ENCODE results near the gene CBLN3. TPM values are rescaled to one million over a fixed set of nuclear protein-coding genes. Genes with fewer than 3 reads are reported as not detected.

CBLN3 gene
- total RNA-seq, 1 experiment from 2014 or later, result 3.4 TPM

- no peaks in the 10 kb centered on the region for H3K9me3 ChIP-seq (ENCODE audit: low read length)
- POLR2A ChIA-PET (ENCODE audit: unreplicated experiment), result no interaction called here
- TF ChIP-seq EZH2phosphoT487 (IDR thresholded peaks at IDR 0.05; ENCODE audit: borderline replicate concordance, low read length) (no peak), CTCF (conservative IDR thresholded peaks at IDR 0.05; ENCODE audit: low read depth, low read length) (no peak), EZH2 (IDR thresholded peaks at IDR 0.05; ENCODE audit: low read length, unreplicated experiment) (no peak)
- H2AFZ ChIP-seq (ENCODE audit: low read length), result peak overlapping the region; percentile 62; the same call in 1 of the 2 replicates
- 0 out of 2 replicates have a peak, but pooled peaks cover 3% of the 10 kb centered on the region for H3K9me2 ChIP-seq (replicated peaks; ENCODE audit: low read length)
- no TSS peak for BruUV-seq (replicated peaks)
- peak overlapping the region; percentile 78 for H3K27ac ChIP-seq (ENCODE audit: low read length)
- no peaks in the 10 kb centered on the region for H3K79me2 ChIP-seq (ENCODE audit: low read length)
- H3K4me3 ChIP-seq (ENCODE audit: low read length), result no peak overlapping the region
- CTCF ChIA-PET, result no interaction called here
- H4K20me1 ChIP-seq (ENCODE audit: low read length), result no peaks in the 10 kb centered on the region
- intact Hi-C loops (cut with micrococcal nuclease), result no loop called here
- H3K9ac ChIP-seq (ENCODE audit: low read length), result no peak overlapping the region
- H3F3A ChIP-seq (ENCODE audit: low read length, unreplicated experiment), result peaks cover 7% of the 10 kb centered on the region
- ATAC-seq (peak; percentile 89), DNase-seq (peak; percentile 82)
- H3K4me2 ChIP-seq (ENCODE audit: low read length), result peak overlapping the region; percentile 30
- H3K4me1 ChIP-seq (ENCODE audit: insufficient read depth, low read length), result peaks cover 23% of the 10 kb centered on the region
- H3K36me3 ChIP-seq (ENCODE audit: low read depth, low read length), result peaks cover 3% of the 10 kb centered on the region; the same call in 1 of the 2 replicates
- H3K27me3 ChIP-seq (ENCODE audit: low read length), result no peaks in the 10 kb centered on the region
Measured at GRCh38 chr14:24461336-24461735, 31.9 kb upstream of the CBLN3 start.

- ChIA-PET CTCF (no interaction called here), POLR2A (ENCODE audit: unreplicated experiment) (no interaction called here)
- H3K4me1 ChIP-seq (ENCODE audit: insufficient read depth, low read length), result peaks cover 23% of the 10 kb centered on the region
- no peak for DNase-seq
- H3K27ac ChIP-seq (ENCODE audit: low read length), result no peak overlapping the region
- H3K9me3 ChIP-seq (ENCODE audit: low read length), result no peaks in the 10 kb centered on the region
- intact Hi-C loops (cut with micrococcal nuclease), result no loop called here
- no peaks in the 10 kb centered on the region for H4K20me1 ChIP-seq (ENCODE audit: low read length)
- H3K9ac ChIP-seq (ENCODE audit: low read length), result no peak overlapping the region
- H3K36me3 ChIP-seq (ENCODE audit: low read depth, low read length), result peaks cover 3% of the 10 kb centered on the region; the same call in 1 of the 2 replicates
- ATAC-seq, result no peak
- H3K27me3 ChIP-seq (ENCODE audit: low read length), result no peaks in the 10 kb centered on the region
- no peak overlapping the region for H3K4me2 ChIP-seq (ENCODE audit: low read length)
- H3F3A ChIP-seq (ENCODE audit: low read length, unreplicated experiment), result peaks cover 7% of the 10 kb centered on the region
- BruUV-seq (replicated peaks), result no TSS peak
- no peak overlapping the region for H2AFZ ChIP-seq (ENCODE audit: low read length)
- H3K79me2 ChIP-seq (ENCODE audit: low read length), result no peaks in the 10 kb centered on the region
- no peak for TF ChIP-seq EZH2 (IDR thresholded peaks at IDR 0.05; ENCODE audit: low read length, unreplicated experiment)
- TF ChIP-seq CTCF (conservative IDR thresholded peaks at IDR 0.05; ENCODE audit: low read depth, low read length), result no peak
- no peak for TF ChIP-seq EZH2phosphoT487 (IDR thresholded peaks at IDR 0.05; ENCODE audit: borderline replicate concordance, low read length)
- H3K9me2 ChIP-seq (replicated peaks; ENCODE audit: low read length), result 0 out of 2 replicates have a peak, but pooled peaks cover 3% of the 10 kb centered on the region
- H3K4me3 ChIP-seq (ENCODE audit: low read length), result no peak overlapping the region
Measured at GRCh38 chr14:24459331-24459730, 29.9 kb upstream of the CBLN3 start.

- Histone ChIP-seq H4K20me1 (ENCODE audit: low read length) (no peaks in the 10 kb centered on the region), H3K4me1 (ENCODE audit: insufficient read depth, low read length) (peaks cover 23% of the 10 kb centered on the region), H3K9ac (ENCODE audit: low read length) (no peak overlapping the region), H2AFZ (ENCODE audit: low read length) (no peak overlapping the region), H3K9me3 (ENCODE audit: low read length) (no peaks in the 10 kb centered on the region), H3F3A (ENCODE audit: low read length, unreplicated experiment) (peaks cover 7% of the 10 kb centered on the region), H3K4me2 (ENCODE audit: low read length) (no peak overlapping the region), H3K4me3 (ENCODE audit: low read length) (no peak overlapping the region), H3K36me3 (ENCODE audit: low read depth, low read length) (peaks cover 3% of the 10 kb centered on the region; the same call in 1 of the 2 replicates), H3K9me2 (replicated peaks; ENCODE audit: low read length) (0 out of 2 replicates have a peak, but pooled peaks cover 3% of the 10 kb centered on the region), H3K27me3 (ENCODE audit: low read length) (no peaks in the 10 kb centered on the region), H3K27ac (ENCODE audit: low read length) (no peak overlapping the region), H3K79me2 (ENCODE audit: low read length) (no peaks in the 10 kb centered on the region)
- ChIA-PET CTCF (no interaction called here), POLR2A (ENCODE audit: unreplicated experiment) (no interaction called here)
- DNase-seq, result no peak
- intact Hi-C loops (cut with micrococcal nuclease), result no loop called here
- no peak for TF ChIP-seq CTCF (conservative IDR thresholded peaks at IDR 0.05; ENCODE audit: low read depth, low read length)
- no peak for TF ChIP-seq EZH2 (IDR thresholded peaks at IDR 0.05; ENCODE audit: low read length, unreplicated experiment)
- TF ChIP-seq EZH2phosphoT487 (IDR thresholded peaks at IDR 0.05; ENCODE audit: borderline replicate concordance, low read length), result no peak
- BruUV-seq (replicated peaks), result no TSS peak
- no peak for ATAC-seq
Measured at GRCh38 chr14:24458736-24459135, 29.3 kb upstream of the CBLN3 start.

Data from PC-3 (cell line).